Body of pancreas (tissue), 4 donors: ENCODE data around the gene SDHAF1. TPM values are rescaled to one million over a fixed set of nuclear protein-coding genes. Genes with fewer than 3 reads are reported as not detected.
"Not testable (repeated sequence)": the region's sequence is repeated elsewhere in the genome, so short reads cannot be mapped to it uniquely, and the experiment has no call there.

Experiments used
- ATAC-seq: fragments of 150-250 bp; one replicate; pipeline ENCODE4 v1.9.1; 2016
- DNase-seq, 4 donors: peaks; one replicate each; pipeline ENCODE4 v3.0.0-alpha.2; 2019
- H3K27ac ChIP-seq, 4 donors: fragments of 200-600 bp; sonication (generic); 1 replicate in 3 of 4; 2 replicates in 1 of 4; pipeline versions ENCODE4 v1.5.1 to v1.6.1; 2016 to 2019; ENCODE audit warnings: mild to moderate bottlenecking in 1 of 4, mixed read lengths in 1 of 4, moderate library complexity in 1 of 4
- H3K27me3 ChIP-seq, 2 donors: fragments of 200-600 bp; sonication (generic); one replicate each; pipeline ENCODE4 v1.6.0; 2016; ENCODE audit warnings: mild to moderate bottlenecking in 1 of 2
- H3K36me3 ChIP-seq, 2 donors: fragments of 200-600 bp; sonication (generic); replicated peaks in 1 of 2; 2 replicates each; pipeline ENCODE4 v1.5.1; 2016; ENCODE audit warnings: low read depth in 2 of 2; ENCODE audit not compliant: insufficient read depth in 1 of 2
- H3K4me1 ChIP-seq: fragments of 200-600 bp; sonication (generic); one replicate; pipeline ENCODE4 v1.6.0; 2016
- H3K4me3 ChIP-seq, 2 donors: fragments of 200-600 bp; sonication (generic); 1 replicate in 1 of 2; 2 replicates in 1 of 2; pipeline ENCODE4 v1.5.1; 2016 to 2019
- H3K9me3 ChIP-seq, 3 donors: fragments of 200-600 bp; sonication (generic); 1 replicate in 2 of 3; 2 replicates in 1 of 3; pipeline ENCODE4 v1.5.1; 2016
- POLR2A ChIP-seq, 3 donors: fragments of 450-650 bp; IDR thresholded peaks; one replicate each; pipeline ENCODE4 v1.6.1; 2016; ENCODE audit warnings: antibody characterized with exemption in 3 of 3, mild to moderate bottlenecking in 2 of 3
- WGBS, 2 donors: methylation state at CpG; one replicate each; pipeline ENCODE4 v1.1.5; 2017; 5-methylcytosine and 5-hydroxymethylcytosine counted together
- intact Hi-C: fragments of 100-400 bp; cut with DNase I; formaldehyde crosslinking; loops from one replicate; pipeline ENCODE4 v1.15.1; 2023
- total RNA-seq, 2 donors: library from RNA; depleted of rRNA; stranded (reverse); fragments of >200 nt; gene quantifications; one replicate each; pipeline ENCODE4 v1.1.0, GENCODE V29; 2016
- TF ChIP-seq, protein P1 (sequence below), 7 experiments: fragments of 450-650 bp in 4 of 7; fragments of 200-600 bp in 3 of 7; sonication (generic) in 3 of 7; IDR thresholded peaks; one replicate each; pipeline ENCODE4 v1.5.1; 2016 to 2019; ENCODE audit warnings: antibody characterized with exemption in 7 of 7

SDHAF1 gene
- total RNA-seq, 2 donors from 2014 or later = 33.9 to 39.2 TPM

DNA sequence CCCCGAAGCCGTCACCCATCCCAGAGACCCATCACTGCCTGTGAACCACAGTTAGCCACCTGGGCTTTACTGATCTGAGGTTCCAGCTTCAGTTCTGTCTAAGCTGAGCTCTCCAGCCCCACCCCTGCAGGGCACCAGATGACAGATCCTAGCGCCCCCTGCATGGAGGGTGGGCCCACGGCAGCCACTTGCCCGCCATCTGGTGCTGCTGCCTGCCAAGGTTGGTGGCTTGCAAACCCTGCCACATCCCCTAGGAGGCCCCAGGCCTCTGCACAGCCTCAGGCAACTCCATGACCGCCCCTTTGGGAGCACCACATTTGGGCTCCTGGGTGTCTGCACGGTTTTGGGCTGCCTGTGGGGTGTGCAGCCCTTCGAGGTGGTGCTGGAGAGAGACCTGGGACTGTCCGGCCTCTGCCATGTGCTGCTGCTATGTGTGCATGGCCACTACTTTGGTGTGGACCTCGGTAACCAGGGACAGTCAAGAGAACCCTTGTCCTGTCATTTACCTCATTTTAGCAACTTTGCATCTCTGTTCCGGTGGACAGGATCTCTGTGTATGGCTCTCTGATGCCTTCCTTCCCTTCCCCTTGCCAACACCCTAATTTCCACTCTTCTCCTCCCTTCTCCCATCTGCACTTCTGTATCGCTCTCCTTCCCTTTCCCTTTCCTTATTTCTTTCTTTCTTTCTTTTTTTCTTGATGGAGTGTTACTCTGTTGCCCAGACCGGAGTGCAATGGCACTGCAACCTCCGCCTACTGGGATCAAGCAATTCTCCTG lies 17.4 kb upstream of the SDHAF1 start:
- Histone ChIP-seq H3K27ac (no peak overlapping the region), H3K4me1 (no peaks in the 10 kb centered on the region), H3K36me3 (no peaks in the 10 kb centered on the region), H3K9me3 (no peaks in the 10 kb centered on the region), H3K27me3 (no peaks in the 10 kb centered on the region), H3K4me3 (no peak overlapping the region)
- no peak for DNase-seq
- TF ChIP-seq POLR2A (IDR thresholded peaks at IDR 0.05) = no peak
- TF ChIP-seq, protein P1, sequence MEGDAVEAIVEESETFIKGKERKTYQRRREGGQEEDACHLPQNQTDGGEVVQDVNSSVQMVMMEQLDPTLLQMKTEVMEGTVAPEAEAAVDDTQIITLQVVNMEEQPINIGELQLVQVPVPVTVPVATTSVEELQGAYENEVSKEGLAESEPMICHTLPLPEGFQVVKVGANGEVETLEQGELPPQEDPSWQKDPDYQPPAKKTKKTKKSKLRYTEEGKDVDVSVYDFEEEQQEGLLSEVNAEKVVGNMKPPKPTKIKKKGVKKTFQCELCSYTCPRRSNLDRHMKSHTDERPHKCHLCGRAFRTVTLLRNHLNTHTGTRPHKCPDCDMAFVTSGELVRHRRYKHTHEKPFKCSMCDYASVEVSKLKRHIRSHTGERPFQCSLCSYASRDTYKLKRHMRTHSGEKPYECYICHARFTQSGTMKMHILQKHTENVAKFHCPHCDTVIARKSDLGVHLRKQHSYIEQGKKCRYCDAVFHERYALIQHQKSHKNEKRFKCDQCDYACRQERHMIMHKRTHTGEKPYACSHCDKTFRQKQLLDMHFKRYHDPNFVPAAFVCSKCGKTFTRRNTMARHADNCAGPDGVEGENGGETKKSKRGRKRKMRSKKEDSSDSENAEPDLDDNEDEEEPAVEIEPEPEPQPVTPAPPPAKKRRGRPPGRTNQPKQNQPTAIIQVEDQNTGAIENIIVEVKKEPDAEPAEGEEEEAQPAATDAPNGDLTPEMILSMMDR (IDR thresholded peaks at IDR 0.05) = no peak
- WGBS, 2 donors = 47 to 56% methylated on average over 13 to 14 of the region's 14 CpGs
- no peak for ATAC-seq
- intact Hi-C loops = no loop called here

DNA sequence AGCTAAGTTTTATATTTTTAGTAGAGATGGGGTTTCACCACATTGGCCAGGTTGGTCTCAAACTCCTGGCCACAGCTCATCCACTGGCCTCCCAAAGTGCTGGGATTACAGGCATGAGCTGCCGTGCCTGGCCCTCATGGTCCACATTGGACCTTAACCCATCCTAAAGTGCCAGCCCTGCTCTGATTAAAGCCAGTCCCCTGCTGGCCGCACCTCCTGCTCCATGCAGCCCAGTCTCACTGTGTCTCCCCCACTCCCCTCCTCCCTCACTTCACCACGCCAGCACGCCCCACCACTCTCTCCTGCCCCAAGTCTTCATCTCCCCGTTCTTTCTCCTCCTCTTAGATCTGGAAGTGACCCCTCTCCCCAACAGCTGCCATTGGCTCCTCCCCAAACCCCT lies 16.7 kb upstream of the SDHAF1 start:
- intact Hi-C loops = no loop called here
- no peak overlapping the region for H3K27ac ChIP-seq
- TF ChIP-seq, protein P1 (IDR thresholded peaks at IDR 0.05) = no peak
- TF ChIP-seq POLR2A (IDR thresholded peaks at IDR 0.05) = no peak
- H3K9me3 ChIP-seq = no peaks in the 10 kb centered on the region
- H3K4me1 ChIP-seq = no peaks in the 10 kb centered on the region
- ATAC-seq = no peak
- H3K4me3 ChIP-seq = no peak overlapping the region
- H3K36me3 ChIP-seq = no peaks in the 10 kb centered on the region
- no peak for DNase-seq
- WGBS, 2 donors = 27 to 35% methylated on average over 4 to 5 of the region's 5 CpGs
- H3K27me3 ChIP-seq = no peaks in the 10 kb centered on the region

DNA sequence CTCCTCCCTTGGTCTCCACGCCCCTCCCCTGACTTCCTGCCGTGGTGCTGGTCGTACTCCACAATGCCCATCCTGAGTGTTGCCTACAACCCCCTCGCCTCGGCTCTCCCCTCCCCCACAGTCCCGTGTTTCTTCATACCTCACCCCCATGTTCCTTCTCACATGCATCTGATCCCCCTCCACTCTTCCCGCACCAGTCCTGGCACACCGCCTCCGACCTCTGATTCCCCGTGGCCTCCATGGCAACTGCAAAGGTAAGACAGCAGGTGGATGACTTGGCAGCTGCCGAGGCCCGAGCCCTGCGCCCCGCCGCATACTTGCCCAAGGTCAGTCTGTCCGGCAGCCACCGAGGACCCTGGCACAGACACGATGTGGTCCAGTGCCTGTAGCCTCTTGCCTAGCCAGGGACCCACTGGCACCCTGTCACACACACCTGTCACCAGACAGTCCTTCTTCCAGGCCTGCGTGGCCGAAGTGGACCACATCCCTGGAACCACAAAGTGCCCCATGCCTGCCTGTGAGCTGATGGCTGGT lies 16.1 kb upstream of the SDHAF1 start:
- TF ChIP-seq, protein P1 (IDR thresholded peaks at IDR 0.05) = no peak
- no peak for TF ChIP-seq POLR2A (IDR thresholded peaks at IDR 0.05)
- H3K27me3 ChIP-seq = no peaks in the 10 kb centered on the region
- no peak overlapping the region for H3K27ac ChIP-seq
- H3K4me3 ChIP-seq = no peak overlapping the region
- no peaks in the 10 kb centered on the region for H3K4me1 ChIP-seq
- no peaks in the 10 kb centered on the region for H3K36me3 ChIP-seq
- 27 to 39% methylated on average over 12 to 20 of the region's 20 CpGs for WGBS, 2 donors
- DNase-seq (no peak), ATAC-seq (no peak)
- no peaks in the 10 kb centered on the region for H3K9me3 ChIP-seq
- intact Hi-C loops = no loop called here

DNA sequence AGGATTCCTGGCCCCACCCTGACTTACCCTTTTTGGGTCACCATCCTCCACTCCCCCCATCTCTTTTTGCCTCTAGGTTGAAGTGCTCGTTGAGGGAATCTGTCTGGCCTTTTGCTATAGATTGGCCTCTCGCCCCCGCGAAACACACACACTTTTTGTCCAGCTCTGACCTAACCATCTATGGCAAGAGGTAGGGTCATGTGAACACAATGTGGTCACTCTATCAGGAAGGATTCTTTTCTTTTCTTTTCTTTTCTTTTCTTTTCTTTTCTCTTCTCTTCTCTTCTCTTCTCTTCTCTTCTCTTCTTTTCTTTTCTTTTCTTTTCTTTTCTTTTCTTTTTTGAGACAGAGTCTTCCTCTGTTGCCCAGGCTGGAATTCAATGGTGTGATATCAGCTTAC lies 14.0 kb upstream of the SDHAF1 start:
- H3K4me1 ChIP-seq, ATAC-seq, H3K9me3 ChIP-seq, H3K4me3 ChIP-seq, H3K27ac ChIP-seq, DNase-seq, intact Hi-C loops, H3K36me3 ChIP-seq, H3K27me3 ChIP-seq: not testable (repeated sequence)
- 78 to 79% methylated on average over 4 of the region's 4 CpGs for WGBS, 2 donors

DNA sequence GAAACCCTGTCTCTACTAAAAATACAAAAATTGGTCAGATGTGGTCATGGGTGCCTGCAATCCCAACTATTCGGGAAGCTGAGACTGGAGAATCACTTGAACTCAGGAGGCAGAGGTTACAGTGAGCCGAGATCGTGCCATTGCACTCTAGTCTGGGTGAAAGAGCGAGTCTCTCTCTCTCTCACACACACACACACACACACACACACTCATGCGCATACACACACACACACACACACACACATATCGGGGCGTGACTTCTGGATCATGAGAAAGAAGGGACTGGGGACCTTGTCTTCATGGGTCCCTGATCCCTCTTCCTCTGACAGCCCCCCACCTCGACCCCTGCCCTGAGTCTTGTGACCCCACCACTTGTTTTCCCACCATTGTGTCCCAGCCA lies 11.8 kb upstream of the SDHAF1 start:
- no peak for TF ChIP-seq POLR2A (IDR thresholded peaks at IDR 0.05)
- TF ChIP-seq, protein P1 (IDR thresholded peaks at IDR 0.05) = no peak
- no peak overlapping the region for H3K4me3 ChIP-seq
- no peak for DNase-seq
- H3K36me3 ChIP-seq = no peaks in the 10 kb centered on the region
- no peaks in the 10 kb centered on the region for H3K9me3 ChIP-seq
- peaks cover 0 to 16% of the 10 kb centered on the region in 2 donors for H3K27me3 ChIP-seq
- 56 to 71% methylated on average over 8 of the region's 8 CpGs for WGBS, 2 donors
- intact Hi-C loops = no loop called here
- no peak for ATAC-seq
- H3K4me1 ChIP-seq = peaks cover 9% of the 10 kb centered on the region
- no peak overlapping the region for H3K27ac ChIP-seq
